Endodermal cell (in vitro differentiated cells): ENCODE data around the gene SH2D3C. TPM values are rescaled to one million over a fixed set of nuclear protein-coding genes. Genes with fewer than 3 reads are reported as not detected.

ENCODE experiments used
- DNase-seq: peaks from one replicate; pipeline ENCODE4 v3.0.0-alpha.2; 2017
- H3K27ac ChIP-seq: 2 replicates; pipeline ENCODE4 v1.5.1; 2013; ENCODE audit warnings: mild to moderate bottlenecking, low read depth, low read length, moderate library complexity
- H3K27me3 ChIP-seq: 2 replicates; pipeline ENCODE4 v1.6.1; 2013; ENCODE audit warnings: mild to moderate bottlenecking, low read length, moderate library complexity; ENCODE audit not compliant: insufficient read depth, control insufficient read depth, poor library complexity, severe bottlenecking
- H3K36me3 ChIP-seq: 2 replicates; pipeline ENCODE4 v1.7.0; 2013; ENCODE audit warnings: mild to moderate bottlenecking, low read length, moderate library complexity; ENCODE audit not compliant: control insufficient read depth, insufficient read depth
- H3K4me1 ChIP-seq: one replicate; pipeline ENCODE4 v1.7.0; 2013; ENCODE audit warnings: low read length; ENCODE audit not compliant: control insufficient read depth, insufficient read depth
- H3K4me3 ChIP-seq: 2 replicates; pipeline ENCODE4 v1.5.1; 2013; ENCODE audit warnings: mild to moderate bottlenecking, low read length, moderate library complexity
- H3K9ac ChIP-seq: 2 replicates; pipeline ENCODE4 v1.6.1; 2013; ENCODE audit warnings: mild to moderate bottlenecking, low read length, moderate library complexity; ENCODE audit not compliant: poor library complexity, severe bottlenecking; ENCODE audit errors: extremely low read depth
- H3K9me3 ChIP-seq: 2 replicates; pipeline ENCODE4 v1.6.1; 2013; ENCODE audit warnings: mild to moderate bottlenecking, low read length, moderate library complexity; ENCODE audit not compliant: control insufficient read depth
- H3K27ac Mint-ChIP-seq: 2 replicates; pipeline ENCODE4 v1.8.0; 2020; ENCODE audit warnings: mixed read lengths
- H3K27me3 Mint-ChIP-seq: 2 replicates; pipeline ENCODE4 v1.8.0; 2021; ENCODE audit warnings: mild to moderate bottlenecking, mixed read lengths; ENCODE audit not compliant: insufficient read depth
- H3K36me3 Mint-ChIP-seq: 2 replicates; pipeline ENCODE4 v1.8.0; 2020; ENCODE audit warnings: low read depth, mixed read lengths
- H3K4me1 Mint-ChIP-seq: 2 replicates; pipeline ENCODE4 v1.8.0; 2020; ENCODE audit warnings: mixed read lengths
- H3K4me3 Mint-ChIP-seq: 2 replicates; pipeline ENCODE4 v1.8.0; 2020; ENCODE audit warnings: mild to moderate bottlenecking, moderate library complexity, mixed read lengths
- H3K9me3 Mint-ChIP-seq: 2 replicates; pipeline ENCODE4 v1.8.0; 2020; ENCODE audit warnings: mild to moderate bottlenecking, mixed read lengths
- CTCF ChIP-seq: fragments of 200-600 bp; sonication (generic); conservative IDR thresholded peaks from 2 replicates; pipeline ENCODE4 v1.5.0; 2021; ENCODE audit warnings: antibody characterized with exemption, mild to moderate bottlenecking
- WGBS, 2 experiments: methylation state at CpG; one replicate each; pipeline versions ENCODE4 v1.1.5 to v1.1.7; 2013; ENCODE audit warnings: missing lambda C conversion rate in 2 of 2, mixed read lengths in 1 of 2; ENCODE audit not compliant: insufficient coverage in 1 of 2, insufficient read length in 1 of 2; 5-methylcytosine and 5-hydroxymethylcytosine counted together
- total RNA-seq, 2 donors: library from RNA; stranded (reverse); fragmentation: NEBNext Ultra II Directional in 1 of 2; extraction: Animal tissue kit (Norgen Biotek cat#: 25700) in 1 of 2; gene quantifications; 2 replicates in 1 of 2; 3 replicates in 1 of 2; pipeline ENCODE4 v1.2.1, GENCODE V29; 2021

SH2D3C gene
- total RNA-seq, 2 donors from 2014 or later, result 0.77 to 1.4 TPM

- H3K27me3 Mint-ChIP-seq, result no peaks in the 10 kb centered on the region
- WGBS, 2 experiments, result 91 to 93% methylated on average over 4 to 5 of the region's 5 CpGs
Observed at GRCh38 chr9:127723444-127723843, 55.0 kb downstream of the SH2D3C start.

GRCh38 chr9:127723013-127723412 lies 55.5 kb downstream of the SH2D3C start:
- Mint-ChIP-seq H3K36me3 (no peaks in the 10 kb centered on the region), H3K4me1 (no peaks in the 10 kb centered on the region), H3K27ac (no peak overlapping the region), H3K4me3 (no peak overlapping the region), H3K9me3 (no peaks in the 10 kb centered on the region), H3K27me3 (no peaks in the 10 kb centered on the region)
- H3K9ac ChIP-seq, result no peak overlapping the region
- WGBS, 2 experiments, result 94 to 96% methylated on average over 10 to 13 of the region's 13 CpGs
- H3K27ac ChIP-seq, result no peak overlapping the region
- TF ChIP-seq CTCF, result no peak
- no peaks in the 10 kb centered on the region for H3K4me1 ChIP-seq
- no peak for DNase-seq
- H3K27me3 ChIP-seq, result no peaks in the 10 kb centered on the region
- H3K9me3 ChIP-seq, result no peaks in the 10 kb centered on the region
- no peaks in the 10 kb centered on the region for H3K36me3 ChIP-seq
- H3K4me3 ChIP-seq, result no peak overlapping the region

More at GRCh38 chr9:127723444-127723843, 55.0 kb downstream of the SH2D3C start:
- TF ChIP-seq CTCF, result no peak
- Histone ChIP-seq H3K4me3 (no peak overlapping the region), H3K27me3 (no peaks in the 10 kb centered on the region), H3K4me1 (no peaks in the 10 kb centered on the region), H3K36me3 (no peaks in the 10 kb centered on the region), H3K27ac (no peak overlapping the region), H3K9me3 (no peaks in the 10 kb centered on the region), H3K9ac (no peak overlapping the region)
- no peaks in the 10 kb centered on the region for H3K36me3 Mint-ChIP-seq
- no peak for DNase-seq
- H3K4me1 Mint-ChIP-seq, result no peaks in the 10 kb centered on the region
- no peaks in the 10 kb centered on the region for H3K9me3 Mint-ChIP-seq
- H3K4me3 Mint-ChIP-seq, result no peak overlapping the region
- H3K27ac Mint-ChIP-seq, result no peak overlapping the region

- Histone ChIP-seq H3K9ac (no peak overlapping the region), H3K36me3 (no peaks in the 10 kb centered on the region), H3K9me3 (no peaks in the 10 kb centered on the region), H3K4me3 (no peak overlapping the region), H3K4me1 (no peaks in the 10 kb centered on the region), H3K27ac (no peak overlapping the region), H3K27me3 (no peaks in the 10 kb centered on the region)
- no peak for TF ChIP-seq CTCF
- Mint-ChIP-seq H3K36me3 (no peaks in the 10 kb centered on the region), H3K4me1 (no peaks in the 10 kb centered on the region), H3K27ac (no peak overlapping the region), H3K27me3 (no peaks in the 10 kb centered on the region), H3K4me3 (no peak overlapping the region), H3K9me3 (no peaks in the 10 kb centered on the region)
- WGBS, 2 experiments, result 80 to 81% methylated on average over 9 to 12 of the region's 12 CpGs
- DNase-seq, result no peak
Observed at GRCh38 chr9:127722055-127722745, 56.3 kb downstream of the SH2D3C start.
